Lung (tissue), 12 donors: ENCODE data around the gene LYPD3. TPM values are rescaled to one million over a fixed set of nuclear protein-coding genes. Genes with fewer than 3 reads are reported as not detected.

Source experiments
- ATAC-seq: fragments of 200-7000 bp; cut with Tn5 transposase; one replicate; pipeline ENCODE4 v1.9.1; 2020; ENCODE audit warnings: moderate number of reproducible peaks; ENCODE audit not compliant: insufficient read depth, low FRiP score
- DNase-seq, 3 donors: peaks; one replicate each; pipeline ENCODE4 v3.0.0-alpha.2; 2013 to 2017
- H3K27ac ChIP-seq, 2 donors: one replicate each; pipeline ENCODE4 v1.5.1; 2013; ENCODE audit warnings: mild to moderate bottlenecking in 2 of 2, moderate library complexity in 2 of 2, control low read depth in 1 of 2, inconsistent platforms in 1 of 2, low read depth in 1 of 2, low read length in 1 of 2
- H3K27me3 ChIP-seq, 3 donors: one replicate each; pipeline ENCODE4 v1.5.1; 2013; ENCODE audit warnings: low read length in 2 of 3; ENCODE audit not compliant: control insufficient read depth in 3 of 3, insufficient read depth in 3 of 3
- H3K36me3 ChIP-seq, 4 donors: one replicate each; pipeline ENCODE4 v1.5.1; 2013; ENCODE audit warnings: low read length in 4 of 4, mild to moderate bottlenecking in 1 of 4, moderate library complexity in 1 of 4; ENCODE audit not compliant: control insufficient read depth in 4 of 4, insufficient read depth in 4 of 4
- H3K4me1 ChIP-seq, 5 donors: one replicate each; pipeline ENCODE4 v1.5.1; 2013; ENCODE audit warnings: low read length in 5 of 5, mild to moderate bottlenecking in 2 of 5, moderate library complexity in 1 of 5; ENCODE audit not compliant: control insufficient read depth in 5 of 5, insufficient read depth in 5 of 5
- H3K4me3 ChIP-seq: one replicate; pipeline ENCODE4 v1.5.1; 2013; ENCODE audit warnings: mild to moderate bottlenecking, control low read depth, moderate library complexity
- H3K9ac ChIP-seq, 2 donors: one replicate each; pipeline ENCODE4 v1.5.1; 2013; ENCODE audit warnings: low read length in 2 of 2, control low read depth in 1 of 2; ENCODE audit not compliant: insufficient read depth in 1 of 2
- H3K9me3 ChIP-seq, 4 donors: one replicate each; pipeline ENCODE4 v1.5.1; 2013; ENCODE audit warnings: low read length in 3 of 4, mild to moderate bottlenecking in 1 of 4, moderate library complexity in 1 of 4; ENCODE audit not compliant: control insufficient read depth in 4 of 4, insufficient read depth in 3 of 4
- CTCF ChIP-seq: IDR thresholded peaks from 2 replicates; pipeline ENCODE4 v1.5.1; 2012; ENCODE audit warnings: mild to moderate bottlenecking; ENCODE audit errors: control extremely low read depth, extremely low read depth
- WGBS, 2 donors: extraction: QIAGEN DNeasy Blood & Tissue Kit; methylation state at CpG; one replicate each; pipeline ENCODE4 v1.1.7; 2013; 5-methylcytosine and 5-hydroxymethylcytosine counted together
- polyA plus RNA-seq, 2 donors: library from polyadenylated mRNA; stranded (reverse); fragments of 200-250 nt; gene quantifications; one replicate each; pipeline ENCODE4 v1.2.1, GENCODE V29; 2013
- total RNA-seq, 2 donors: library from RNA; depleted of rRNA in 1 of 2; stranded (reverse); fragments of >200 nt in 1 of 2; gene quantifications; one replicate each; pipeline ENCODE4 v1.2.1, GENCODE V29; 2014 to 2021
- donor health status: control.
- donor health status: control.
- donor health status: Bipolar disorder and iron deficiency.
- donor health status: healthy.
- donor health status: DM: yes; HTN: yes; CAD: no.

LYPD3 gene
- total and polyA plus RNA-seq, 4 donors: 0.28 to 1.7 (median 0.95) TPM

- Histone ChIP-seq H3K36me3 (peaks cover 0 to 16% (median 6%) of the 10 kb centered on the region in 4 donors), H3K4me3 (no peak overlapping the region), H3K27me3 (no peaks in the 10 kb centered on the region), H3K9me3 (no peaks in the 10 kb centered on the region), H3K27ac (no peak overlapping the region), H3K4me1 (peaks cover 0 to 13% (median 0%) of the 10 kb centered on the region in 5 donors), H3K9ac (no peak overlapping the region)
- WGBS, 2 donors: 95 to 97% methylated on average over 2 of the region's 2 CpGs
- no peak for DNase-seq
- no peak for TF ChIP-seq CTCF
- no peak for ATAC-seq
These were observed 42.5 kb upstream of the LYPD3 start for GRCh38 chr19:43507880-43508279.

GRCh38 chr19:43506629-43507028 lies 41.2 kb upstream of the LYPD3 start:
- peaks cover 0 to 3% (median 0%) of the 10 kb centered on the region in 3 donors for H3K27me3 ChIP-seq
- DNase-seq (no peak), ATAC-seq (no peak)
- no peaks in the 10 kb centered on the region for H3K9me3 ChIP-seq
- no peak for TF ChIP-seq CTCF
- H3K4me3 ChIP-seq: no peak overlapping the region
- H3K9ac ChIP-seq: no peak overlapping the region
- WGBS, 2 donors: 95 to 96% methylated on average over 5 of the region's 5 CpGs
- H3K27ac ChIP-seq: no peak overlapping the region
- peaks cover 0 to 16% (median 6%) of the 10 kb centered on the region in 4 donors for H3K36me3 ChIP-seq
- peaks cover 0 to 23% (median 0%) of the 10 kb centered on the region in 5 donors for H3K4me1 ChIP-seq

GRCh38 chr19:43505941-43506340 lies 40.5 kb upstream of the LYPD3 start:
- Histone ChIP-seq H3K9ac (no peak overlapping the region), H3K36me3 (peaks cover 0 to 16% (median 6%) of the 10 kb centered on the region in 4 donors), H3K27me3 (peaks cover 0 to 3% (median 0%) of the 10 kb centered on the region in 3 donors), H3K4me3 (no peak overlapping the region), H3K9me3 (no peaks in the 10 kb centered on the region), H3K27ac (no peak overlapping the region), H3K4me1 (peaks cover 0 to 24% (median 0%) of the 10 kb centered on the region in 5 donors)
- ATAC-seq (no peak), DNase-seq (no peak)
- 94% methylated on average over 5 of the region's 5 CpGs for WGBS, 2 donors
- no peak for TF ChIP-seq CTCF

GRCh38 chr19:43505186-43505456 lies 39.7 kb upstream of the LYPD3 start:
- Histone ChIP-seq H3K9me3 (no peaks in the 10 kb centered on the region), H3K4me3 (no peak overlapping the region), H3K27me3 (peaks cover 0 to 3% (median 0%) of the 10 kb centered on the region in 3 donors), H3K27ac (peak overlapping the region in 1 of 2 donors; percentile 28), H3K36me3 (peaks cover 0 to 12% (median 6%) of the 10 kb centered on the region in 4 donors), H3K9ac (no peak overlapping the region), H3K4me1 (peaks cover 0 to 24% (median 0%) of the 10 kb centered on the region in 5 donors)
- no peak for TF ChIP-seq CTCF
- no peak for ATAC-seq
- 64 to 84% methylated on average over 3 of the region's 3 CpGs for WGBS, 2 donors
- DNase-seq: no peak
